Activated CD8-positive, alpha-beta memory T cell treated with anti-CD3 and anti-CD28 coated beads, Interleukin-2, amount 50 U/mL, for 1 hour (primary cell): ENCODE measurements around the gene NCR3LG1.

Experiments
- DNase-seq: peaks from one replicate; pipeline ENCODE4 v3.0.0-alpha.2; 2020; ENCODE audit errors: extremely low read depth

The NCR3LG1 gene

DNA sequence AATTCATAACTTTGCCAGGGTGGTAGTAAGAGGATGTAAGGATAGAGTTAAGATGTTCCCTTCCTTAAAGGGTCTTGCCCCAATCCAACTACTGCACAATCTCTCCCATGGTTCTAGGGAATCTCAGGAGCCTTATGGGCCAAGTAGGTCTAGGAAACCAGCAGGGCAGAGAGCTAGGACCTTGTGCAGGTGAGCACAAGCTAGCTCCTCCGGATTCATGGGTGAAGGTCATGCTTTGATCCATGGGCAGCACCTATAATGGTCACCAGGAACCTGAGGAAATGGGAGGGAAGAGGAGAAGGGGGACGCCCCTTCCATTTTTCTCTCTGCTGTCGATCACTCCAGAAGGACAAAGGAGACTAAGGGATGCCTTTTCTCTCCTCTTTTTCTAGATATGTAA, 20.0 kb downstream of the NCR3LG1 start:
- no peak for DNase-seq

DNA sequence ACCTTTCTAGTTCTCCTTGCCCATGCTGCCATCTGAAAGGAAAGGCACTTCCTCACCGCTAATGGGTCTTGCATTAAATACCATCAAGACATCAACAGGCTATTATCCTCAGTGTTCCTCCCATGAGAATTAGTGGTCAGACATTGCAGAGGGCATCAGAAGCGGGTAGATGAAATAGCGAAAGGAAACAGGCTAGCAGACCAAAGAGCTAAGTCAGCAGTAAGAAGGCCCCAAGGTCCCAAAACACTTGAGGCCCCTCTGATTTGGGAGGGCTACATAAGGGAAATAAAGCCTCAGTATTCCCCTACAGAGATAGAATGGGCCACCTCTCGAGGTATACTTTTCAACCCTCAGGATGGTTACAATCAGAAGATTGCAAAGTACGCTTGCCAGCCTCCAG, 23.9 kb downstream of the NCR3LG1 start:
- DNase-seq: no peak

DNA sequence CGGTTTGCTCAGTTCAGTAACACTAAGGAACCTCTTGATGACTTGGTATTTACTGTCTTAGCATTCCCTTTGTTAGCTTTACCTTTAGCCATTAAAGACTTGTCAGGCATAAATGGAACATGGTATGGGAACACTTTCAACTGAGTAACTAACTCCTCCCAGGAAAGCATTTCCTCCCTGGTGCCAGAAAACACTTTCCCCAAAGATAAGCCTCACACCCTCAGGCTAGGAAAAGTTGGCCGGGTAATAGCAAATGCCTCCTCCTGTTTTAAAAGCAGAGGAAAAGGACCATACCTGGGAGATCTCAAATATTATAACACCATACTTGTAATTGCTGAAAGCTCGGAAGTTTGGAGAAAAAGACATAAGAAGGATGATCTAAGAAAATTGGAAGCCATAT, 24.9 kb downstream of the NCR3LG1 start:
- no peak for DNase-seq

DNA sequence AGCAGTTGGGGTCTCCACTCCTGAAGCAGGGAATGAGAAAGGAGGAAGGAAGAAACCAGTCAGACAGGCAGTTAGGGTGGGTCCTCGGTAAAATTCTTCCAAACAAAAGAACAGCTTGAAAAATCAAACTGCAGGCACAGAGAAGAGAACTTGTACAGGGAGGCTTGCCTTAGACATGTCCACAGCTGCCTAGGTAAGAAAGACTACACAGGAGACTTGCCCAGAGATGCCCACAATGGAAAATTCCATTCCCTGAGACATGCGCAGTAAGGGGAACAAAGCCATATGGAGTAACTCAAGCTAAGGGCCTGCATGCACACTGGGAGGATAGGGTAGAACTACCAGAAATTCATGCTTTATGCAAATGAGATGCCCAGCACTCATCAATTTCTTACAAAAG, 27.1 kb downstream of the NCR3LG1 start:
- no peak for DNase-seq

DNA sequence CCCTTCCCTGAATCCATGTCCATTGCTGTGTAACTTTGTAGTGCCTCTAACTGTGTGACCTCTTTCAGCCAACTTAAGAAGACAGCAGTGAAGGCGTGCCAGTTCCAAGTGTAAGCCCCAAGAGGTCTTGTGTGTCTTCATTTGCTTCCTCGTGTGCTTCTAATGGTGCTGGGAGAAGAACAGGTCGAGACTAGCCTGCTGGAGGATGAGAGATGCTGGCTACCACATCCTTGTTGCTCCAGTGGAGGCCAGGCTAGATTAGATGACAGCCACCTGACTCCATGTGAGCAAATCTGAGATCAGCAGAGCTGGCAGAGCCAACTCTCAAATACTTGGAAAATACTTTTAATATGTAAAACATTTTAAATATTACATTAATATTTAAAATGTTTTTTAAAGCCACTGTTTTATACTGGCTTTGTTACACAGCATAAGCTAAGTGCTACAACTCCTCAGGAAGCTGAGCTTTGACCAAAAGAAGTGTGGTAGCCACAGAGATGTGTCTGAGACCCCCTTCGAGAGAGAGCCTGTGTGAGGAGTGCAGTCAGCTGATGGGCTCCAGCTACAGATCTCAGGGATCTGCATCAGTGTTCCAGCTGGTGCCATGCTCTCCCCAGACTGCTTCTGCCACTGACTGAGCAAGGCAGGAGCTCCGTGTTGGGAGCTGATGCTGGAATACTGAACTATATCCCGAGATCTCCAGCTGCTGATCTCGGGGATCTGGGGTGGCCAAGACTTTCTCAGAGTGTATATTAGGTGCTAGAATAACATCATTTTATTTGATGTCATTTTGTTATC, 28.0 kb downstream of the NCR3LG1 start:
- DNase-seq: no peak

DNA sequence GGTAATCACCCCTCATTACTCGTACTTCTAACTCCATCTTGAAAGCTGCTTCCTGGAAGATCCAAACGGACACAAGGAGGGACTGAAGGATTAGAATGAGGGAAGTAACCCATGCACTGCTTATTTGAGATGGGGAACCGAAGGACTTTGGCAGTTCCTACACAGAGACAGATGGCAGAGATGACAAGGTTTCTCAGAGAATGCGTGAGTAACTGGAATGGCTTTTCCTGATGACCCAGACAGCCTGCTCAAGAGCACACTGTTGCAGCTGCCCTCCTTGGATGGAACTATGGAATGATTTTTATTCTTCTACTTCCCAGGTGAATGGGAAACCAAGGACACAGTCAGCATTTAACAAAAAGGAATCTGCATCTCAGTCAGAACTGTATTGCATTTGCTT, 29.6 kb downstream of the NCR3LG1 start:
- DNase-seq: no peak

DNA sequence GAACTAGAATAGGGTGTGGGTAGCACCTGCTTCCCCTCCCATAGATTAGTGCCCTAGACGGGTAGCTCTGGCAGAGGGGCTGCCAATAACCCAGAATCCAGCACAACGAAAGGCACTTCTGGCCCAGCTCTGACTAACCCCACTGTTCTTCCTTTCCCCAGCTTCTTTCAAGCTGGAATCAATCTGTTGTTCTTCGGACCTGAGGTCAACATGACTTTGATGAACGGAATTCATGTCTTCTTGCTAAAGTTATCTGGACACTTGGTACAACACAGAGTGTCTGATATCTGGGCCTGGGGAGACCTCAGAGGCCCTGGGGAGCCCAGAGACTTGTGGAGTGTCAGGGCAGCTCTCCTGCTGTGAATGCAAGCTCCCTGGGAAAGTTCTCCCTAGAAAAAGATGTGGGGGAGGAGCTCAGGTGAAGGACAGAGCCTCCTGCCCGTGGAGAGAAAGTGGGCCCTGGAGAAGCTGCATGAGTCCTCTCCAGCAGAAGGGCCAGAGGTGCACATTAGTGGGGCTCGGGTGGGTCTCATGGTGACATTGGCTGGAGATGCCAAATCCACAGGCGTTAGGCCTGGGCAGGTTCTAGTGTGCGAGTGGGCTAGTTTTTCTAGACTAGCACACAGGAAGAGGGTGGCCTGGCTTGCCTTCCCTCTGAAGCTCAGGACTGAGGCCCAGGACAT, 30.6 kb downstream of the NCR3LG1 start:
- DNase-seq: no peak

DNA sequence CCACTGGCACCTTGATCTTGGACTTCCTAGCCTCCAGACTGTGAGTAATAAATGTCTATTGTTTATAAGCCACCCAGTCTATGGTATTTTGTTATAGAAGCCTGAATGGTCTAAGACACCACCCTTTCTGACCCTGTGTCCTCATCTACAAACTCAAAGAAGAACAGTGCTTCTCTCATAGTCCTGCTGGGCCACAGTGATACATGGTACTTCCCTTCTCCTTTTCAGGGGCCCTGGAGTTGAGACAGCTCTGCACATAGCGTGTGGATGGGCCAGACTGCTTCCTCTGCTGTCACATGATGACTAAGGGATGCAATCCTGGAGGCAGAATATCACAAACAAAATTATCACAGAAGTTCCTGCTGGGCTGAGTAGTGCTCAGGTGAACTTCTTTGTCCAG, 31.9 kb downstream of the NCR3LG1 start:
- no peak for DNase-seq

DNA sequence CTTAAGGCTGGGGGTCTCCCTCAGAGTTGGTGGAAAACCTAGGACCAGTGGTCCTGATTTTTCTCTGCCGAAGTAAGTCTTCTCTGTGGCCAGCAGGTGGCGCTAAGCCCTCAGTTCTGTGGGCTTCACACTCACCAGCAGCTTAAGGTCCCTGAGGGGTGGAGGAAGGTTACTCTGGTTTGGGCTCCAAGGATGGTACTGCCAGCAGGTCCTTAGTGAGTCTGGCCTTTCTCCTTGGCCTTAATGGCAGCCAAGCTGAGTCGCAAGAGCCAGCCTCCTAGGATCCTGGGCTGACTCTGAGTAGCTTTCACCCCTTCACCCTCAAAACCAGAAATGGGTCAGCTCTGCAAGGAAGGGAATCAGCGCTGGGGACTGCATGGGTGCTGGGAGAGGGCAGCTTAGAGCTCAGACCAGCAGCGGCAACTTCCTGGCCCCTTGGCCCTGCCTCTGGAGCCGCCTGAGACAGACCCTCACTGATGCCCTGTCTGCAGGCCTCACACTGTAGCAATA, 32.5 kb downstream of the NCR3LG1 start:
- peak; percentile 46 for DNase-seq

DNA sequence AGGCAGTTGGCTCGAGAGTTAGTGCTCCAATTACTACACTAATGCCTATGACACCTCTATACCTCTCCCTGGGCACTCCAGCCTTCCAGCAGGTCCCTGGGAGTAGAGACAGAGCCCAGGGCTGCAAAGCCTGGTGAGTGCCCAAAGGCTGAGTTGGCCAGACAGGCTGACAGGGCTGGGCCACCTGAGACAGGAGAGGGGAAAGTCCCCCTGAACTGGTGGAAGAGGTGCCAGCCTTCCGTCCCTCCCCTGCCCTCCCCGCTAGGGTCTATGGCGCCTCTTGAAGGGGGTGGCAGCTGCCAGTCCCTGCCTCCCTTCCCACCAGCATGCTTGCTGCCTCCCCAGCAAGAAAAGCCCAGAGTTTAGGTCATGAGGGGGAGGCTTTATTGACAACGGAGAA, 33.9 kb downstream of the NCR3LG1 start:
- DNase-seq: no peak

DNA sequence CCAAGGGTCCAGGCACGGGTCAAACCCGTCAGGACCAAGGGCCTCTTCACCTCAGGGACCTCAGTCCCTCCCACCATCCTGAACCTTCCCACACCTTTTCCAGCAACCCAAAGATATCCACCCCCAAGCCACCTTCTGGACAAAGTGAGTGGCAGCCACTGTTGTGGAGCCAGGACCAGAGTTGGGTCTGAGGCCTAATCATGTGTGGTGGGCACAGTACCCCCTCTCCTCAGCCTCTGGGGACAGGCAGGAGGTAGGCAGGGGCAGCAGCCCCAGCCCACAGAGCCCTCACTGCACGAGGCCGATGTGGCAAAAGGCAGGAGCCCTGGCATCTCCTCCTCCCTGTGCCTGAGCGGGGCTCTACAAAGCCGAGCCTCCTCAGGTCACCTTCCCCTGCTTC, 34.3 kb downstream of the NCR3LG1 start:
- DNase-seq: no peak

DNA sequence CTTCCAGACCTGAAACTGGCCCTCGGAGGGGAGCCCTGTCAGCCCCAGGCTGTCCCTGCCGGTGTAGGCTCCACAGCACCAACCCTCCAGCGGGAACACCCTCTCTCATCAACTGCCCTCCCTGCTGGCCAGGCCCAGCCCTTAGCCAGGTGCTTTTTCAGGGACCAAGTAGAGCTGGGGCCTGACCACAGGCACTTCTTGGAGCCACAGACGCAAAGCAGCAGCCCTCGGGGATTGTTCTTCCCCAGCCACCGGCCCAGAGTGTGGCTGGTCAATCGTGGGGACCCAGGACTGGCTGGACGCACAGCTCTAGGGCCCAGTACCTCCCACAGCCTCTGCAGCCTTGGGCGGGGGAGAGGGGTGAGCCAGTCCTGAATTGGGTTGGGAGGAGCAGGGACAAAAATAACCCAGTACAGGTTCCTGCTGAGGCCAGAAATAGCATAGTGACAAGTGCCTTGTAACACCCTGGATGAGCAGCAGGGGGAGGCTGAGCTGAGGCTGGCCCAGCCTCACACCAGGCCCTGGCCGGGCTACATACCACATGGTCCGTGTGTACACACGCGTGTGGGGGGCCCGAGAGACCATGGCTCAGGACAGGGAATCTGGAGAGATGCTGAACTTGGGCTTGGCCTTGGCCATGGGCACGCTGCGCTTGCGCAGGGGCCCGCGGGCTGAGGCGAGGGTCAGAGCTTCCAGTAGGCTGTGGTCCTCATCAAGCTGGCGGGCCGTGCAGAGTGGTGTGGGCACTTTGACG, 34.9 kb downstream of the NCR3LG1 start:
- DNase-seq: no peak

DNA sequence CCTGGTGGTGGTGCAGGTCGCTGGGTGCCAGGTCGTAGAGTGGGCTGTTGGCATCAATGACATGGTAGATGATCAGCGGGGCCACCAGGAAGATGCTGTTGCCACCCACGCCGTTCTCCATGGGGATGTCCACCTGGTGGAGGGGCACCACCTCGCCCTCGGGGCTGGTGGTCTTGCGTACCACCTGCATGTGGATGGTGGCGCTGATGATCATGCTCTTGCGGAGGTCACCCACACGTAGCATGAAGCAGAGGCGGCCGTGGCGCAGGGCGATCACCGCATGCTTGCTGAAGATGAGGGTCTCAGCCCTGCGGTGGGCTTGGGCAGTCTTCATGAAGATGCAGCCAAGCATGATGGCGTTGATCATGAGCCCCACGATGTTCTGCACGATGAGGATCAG, 35.7 kb downstream of the NCR3LG1 start:
- no peak for DNase-seq

DNA sequence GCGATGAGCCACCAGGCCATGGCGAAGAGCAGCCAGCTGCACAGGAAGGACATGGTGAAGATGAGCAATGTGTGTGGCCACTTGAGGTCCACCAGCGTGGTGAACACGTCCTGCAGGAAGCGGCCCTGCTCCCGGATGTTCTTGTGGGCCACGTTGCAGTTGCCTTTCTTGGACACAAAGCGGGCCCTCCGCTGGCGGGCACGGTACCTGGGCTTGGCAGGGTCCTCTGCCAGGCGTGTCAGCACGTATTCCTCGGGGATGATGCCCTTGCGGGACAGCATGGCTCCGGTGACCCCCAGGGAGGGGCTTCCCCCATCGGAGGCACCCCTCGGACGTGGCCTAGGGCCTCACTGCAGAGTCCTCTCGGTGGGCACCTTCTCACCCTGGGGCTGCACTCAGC, 36.2 kb downstream of the NCR3LG1 start:
- no peak for DNase-seq

DNA sequence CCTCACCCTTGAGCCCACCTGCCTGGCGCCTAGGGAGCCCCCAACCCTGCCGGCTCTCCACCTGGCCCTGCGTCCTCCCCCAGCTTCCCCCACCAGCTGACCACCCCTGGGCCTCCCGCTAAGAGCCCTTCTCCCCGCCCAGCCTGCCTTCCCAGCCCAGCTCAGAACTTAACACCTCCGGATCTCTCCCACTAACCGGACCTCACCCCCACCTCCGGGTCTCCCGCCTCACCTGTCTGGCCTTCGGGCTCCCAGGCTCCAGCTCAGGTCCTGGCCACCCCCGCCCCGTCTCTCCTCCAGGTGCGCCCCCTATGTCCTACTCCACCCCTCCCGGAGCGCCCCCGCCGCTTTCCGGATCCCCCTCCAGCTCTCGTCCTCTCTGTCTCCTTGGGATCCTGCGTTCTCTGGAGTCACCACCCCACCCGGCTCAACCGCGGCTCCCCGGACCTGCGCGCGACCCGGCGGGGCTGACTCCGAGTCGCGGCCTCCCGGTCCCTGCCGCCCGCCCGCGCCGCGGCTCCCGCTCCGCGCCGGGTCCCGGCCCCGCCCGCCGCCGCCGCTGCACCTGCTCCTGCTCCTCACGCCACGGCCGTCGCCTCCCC, 37.1 kb downstream of the NCR3LG1 start, which contains the start of gene KCNJ11:
Gene KCNJ11, minus strand, starts transcription at position 51 of the 602 bp plus-strand sequence. CDS start 568 bp downstream, outside the sequence.
- DNase-seq: no peak

DNA sequence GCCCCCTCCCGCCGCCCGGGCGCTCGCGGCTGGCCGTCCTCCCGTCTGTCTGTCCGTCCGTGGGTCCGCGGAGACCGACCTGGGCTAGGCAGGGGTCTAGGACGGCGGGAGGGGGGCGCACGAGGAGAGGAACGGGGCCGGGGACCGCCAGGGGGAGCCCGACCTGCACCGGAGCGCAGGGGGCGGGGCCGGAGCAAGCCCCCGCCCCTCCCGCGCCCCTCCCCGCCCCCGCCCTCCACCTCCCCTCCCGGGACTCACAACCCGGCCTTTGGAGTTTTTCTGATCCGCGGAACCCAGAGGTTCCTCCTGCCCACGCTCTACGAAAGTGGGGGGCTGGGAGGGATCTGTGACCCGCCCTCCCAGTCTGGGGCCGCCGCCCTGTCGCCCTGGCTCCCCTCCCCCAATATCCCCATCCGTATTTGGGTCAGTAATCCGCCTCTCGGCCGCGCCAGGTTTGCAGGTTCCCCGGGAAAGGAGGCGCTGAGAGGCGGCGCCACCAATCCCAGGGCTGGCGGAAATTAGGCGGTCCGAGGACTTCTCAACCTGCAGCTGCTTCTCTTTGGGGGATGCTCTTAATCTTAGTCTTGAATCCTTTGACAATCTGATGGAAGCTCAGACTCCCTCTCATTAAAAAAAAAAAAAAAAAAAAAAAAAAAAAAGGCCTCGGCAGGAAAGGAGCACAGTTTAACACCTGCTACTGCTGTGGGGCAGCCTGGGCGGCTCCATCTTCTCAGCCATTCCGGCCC, 37.8 kb downstream of the NCR3LG1 start:
- peak; percentile 31 for DNase-seq

DNA sequence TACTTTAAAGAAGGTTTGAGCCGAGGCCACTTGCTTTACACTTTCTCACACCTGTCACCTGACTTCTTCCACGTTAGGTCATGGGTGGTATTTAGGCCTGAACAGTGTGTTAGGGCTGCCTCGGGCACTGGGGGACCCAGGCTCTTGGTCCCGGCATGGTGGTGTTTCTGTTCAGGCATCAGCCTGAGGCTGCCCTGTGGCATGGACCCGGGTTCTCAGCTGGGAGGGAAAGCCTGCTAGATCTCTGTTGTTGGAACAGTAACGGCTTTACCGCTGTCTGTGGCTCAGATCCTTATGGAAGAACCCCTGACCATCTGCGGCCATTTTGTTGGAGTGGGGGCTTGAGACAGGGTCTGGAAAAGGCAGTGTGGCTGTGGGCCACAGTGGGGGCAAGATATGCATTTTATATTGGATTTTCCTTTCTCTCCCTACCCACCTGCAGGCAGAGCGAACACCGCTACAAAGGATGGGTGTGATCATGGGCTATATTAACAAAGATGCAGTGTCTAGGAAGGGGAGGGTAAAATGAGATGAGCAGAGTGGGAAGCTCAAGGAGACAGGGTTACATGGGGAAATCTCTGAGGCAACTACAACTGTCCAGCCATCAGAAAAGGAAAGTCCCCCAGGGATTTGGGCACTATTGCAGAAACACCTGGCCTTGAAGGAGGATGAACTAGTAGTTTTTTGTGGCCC, 38.5 kb downstream of the NCR3LG1 start:
- no peak for DNase-seq

DNA sequence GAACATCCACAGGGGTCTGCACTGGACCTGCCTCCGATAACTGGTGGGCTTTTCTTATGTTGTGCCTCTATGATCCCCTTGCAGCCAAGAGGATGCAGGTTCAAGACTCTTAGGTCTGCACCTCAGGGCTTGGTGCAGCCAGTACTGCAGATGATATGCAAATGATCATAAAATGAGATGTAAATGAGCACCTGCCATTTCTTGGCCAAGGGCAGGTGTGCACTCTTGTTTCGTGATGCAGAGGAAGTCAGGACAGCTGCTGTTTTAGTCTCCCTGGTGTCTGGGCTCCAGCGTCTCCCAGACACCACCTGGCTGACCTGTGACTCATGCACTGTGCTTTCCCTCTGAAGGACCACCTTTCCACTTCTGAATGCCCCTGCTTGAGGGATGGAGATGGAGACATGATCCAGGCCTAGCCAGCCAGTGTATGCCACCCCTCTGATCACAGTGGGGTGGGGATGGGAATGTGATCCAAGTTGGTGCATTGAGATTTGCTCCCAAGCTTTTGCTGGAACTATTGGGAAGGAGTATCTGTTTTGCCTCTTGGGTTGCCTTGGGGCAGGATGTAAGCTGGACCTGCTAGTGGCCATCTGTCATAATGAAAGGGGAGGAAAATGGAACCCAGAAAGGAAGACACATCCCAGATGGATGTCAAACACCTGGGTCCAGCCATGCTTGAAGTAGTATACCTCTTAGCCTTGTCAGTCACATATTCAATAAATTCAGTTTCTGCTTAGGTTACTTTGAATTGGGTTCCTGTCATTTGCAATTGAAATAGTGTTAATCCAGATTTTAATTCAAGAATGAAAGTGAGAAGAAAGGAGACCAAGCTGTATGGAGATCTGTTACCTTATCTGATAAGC, 40.1 kb downstream of the NCR3LG1 start:
- DNase-seq: no peak

DNA sequence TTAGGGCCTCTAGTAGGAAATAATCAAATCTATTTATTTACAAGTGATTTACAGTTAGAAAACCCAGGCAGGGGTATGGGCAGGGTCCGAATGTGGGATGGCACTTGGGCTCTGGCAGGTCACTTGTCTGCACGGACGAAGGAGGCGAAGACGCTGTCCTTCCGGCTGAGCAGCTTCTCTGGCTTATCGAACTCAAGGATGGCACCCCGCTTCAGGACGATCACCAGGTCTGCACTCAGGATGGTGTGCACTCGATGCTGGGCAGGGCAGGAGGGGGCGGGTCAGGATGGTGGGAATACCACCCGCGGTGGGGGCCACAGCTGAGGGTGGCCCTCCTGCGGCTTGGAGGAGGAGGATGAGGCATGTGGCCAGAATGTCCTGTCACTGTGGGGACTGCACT, 41.3 kb downstream of the NCR3LG1 start:
- no peak for DNase-seq

DNA sequence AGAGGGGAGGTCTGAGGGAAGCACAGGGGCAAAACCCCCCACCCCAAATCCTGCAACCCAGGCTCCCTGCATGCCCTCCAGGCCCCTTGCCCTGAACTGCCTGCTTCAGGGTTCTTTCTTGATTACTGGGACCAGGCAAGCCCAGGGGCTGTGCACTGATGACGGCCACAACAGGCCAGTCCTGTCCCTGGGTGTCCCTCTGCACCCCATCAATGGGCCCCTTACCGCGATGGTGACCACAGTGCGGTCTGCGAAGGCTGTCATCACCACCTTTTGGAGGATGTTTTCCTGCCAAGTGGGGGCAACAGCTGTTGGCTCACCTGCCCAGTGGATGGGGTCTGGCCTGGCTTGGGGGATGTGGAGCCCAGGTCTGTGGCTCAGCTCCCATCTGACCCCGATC, 41.9 kb downstream of the NCR3LG1 start:
- no peak for DNase-seq
